Fibroblast of skin of left quadriceps (primary cell): ENCODE results near the gene TSEN2.
"Not testable (repeated sequence)": the region's sequence is repeated elsewhere in the genome, so short reads cannot be mapped to it uniquely, and the experiment has no call there.

Experiments
- DNase-seq, 2 experiments: peaks; one replicate each; pipeline ENCODE4 v3.0.0-alpha.2; 2013; ENCODE audit warnings: low read depth in 2 of 2

Gene TSEN2

DNA sequence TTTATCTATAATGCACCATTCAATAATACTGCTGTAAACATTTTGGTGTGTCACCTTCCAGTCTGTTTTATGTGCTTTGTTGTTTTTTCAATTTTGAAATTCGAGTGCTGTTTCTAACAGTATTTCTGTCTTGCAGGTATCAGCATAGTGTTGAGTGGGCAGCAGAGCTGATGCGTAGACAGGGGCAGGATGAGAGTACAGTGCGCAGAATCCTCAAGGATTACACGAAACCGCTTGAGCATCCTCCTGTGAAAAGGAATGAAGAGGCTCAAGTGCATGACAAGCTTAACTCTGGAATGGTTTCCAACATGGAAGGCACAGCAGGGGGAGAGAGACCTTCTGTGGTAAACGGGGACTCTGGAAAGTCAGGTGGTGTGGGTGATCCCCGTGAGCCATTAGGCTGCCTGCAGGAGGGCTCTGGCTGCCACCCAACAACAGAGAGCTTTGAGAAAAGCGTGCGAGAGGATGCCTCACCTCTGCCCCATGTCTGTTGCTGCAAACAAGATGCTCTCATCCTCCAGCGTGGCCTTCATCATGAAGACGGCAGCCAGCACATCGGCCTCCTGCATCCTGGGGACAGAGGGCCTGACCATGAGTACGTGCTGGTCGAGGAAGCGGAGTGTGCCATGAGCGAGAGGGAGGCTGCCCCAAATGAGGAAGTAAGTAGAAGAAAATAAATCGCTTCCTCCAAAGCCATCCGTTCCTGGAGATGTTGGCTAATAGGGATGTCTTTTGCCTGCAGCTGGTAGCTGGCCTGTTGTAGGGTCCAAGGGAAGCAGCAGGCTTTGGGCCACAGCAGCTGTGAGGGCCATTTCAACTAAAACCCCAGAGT is 19.1 kb downstream of the TSEN2 start:
- no peak for DNase-seq

DNA sequence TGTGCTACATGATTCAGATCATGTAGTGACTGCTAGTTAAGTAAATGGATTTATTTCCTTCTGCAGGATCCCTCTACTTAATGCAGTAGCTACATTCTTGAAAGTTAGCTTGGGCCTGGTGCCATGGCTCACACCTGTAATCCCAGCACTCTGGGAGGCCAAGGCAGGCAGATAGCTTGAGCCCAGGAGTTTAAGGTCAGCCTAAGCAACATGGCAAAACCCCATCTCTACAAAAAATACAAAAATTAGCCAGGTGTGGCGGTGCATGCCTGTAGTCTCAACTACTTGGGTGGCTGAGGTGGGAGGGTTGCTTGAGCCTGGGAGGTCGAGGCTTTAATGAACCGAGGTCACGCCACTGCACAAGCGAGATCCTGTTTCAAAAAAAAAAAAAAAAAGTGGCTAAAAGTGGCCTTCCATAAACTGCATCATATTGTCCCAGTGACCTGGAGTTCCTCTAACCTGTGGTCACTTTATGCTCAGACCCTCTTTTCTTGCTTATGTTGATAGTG is 22.0 kb downstream of the TSEN2 start:
- no peak for DNase-seq

DNA sequence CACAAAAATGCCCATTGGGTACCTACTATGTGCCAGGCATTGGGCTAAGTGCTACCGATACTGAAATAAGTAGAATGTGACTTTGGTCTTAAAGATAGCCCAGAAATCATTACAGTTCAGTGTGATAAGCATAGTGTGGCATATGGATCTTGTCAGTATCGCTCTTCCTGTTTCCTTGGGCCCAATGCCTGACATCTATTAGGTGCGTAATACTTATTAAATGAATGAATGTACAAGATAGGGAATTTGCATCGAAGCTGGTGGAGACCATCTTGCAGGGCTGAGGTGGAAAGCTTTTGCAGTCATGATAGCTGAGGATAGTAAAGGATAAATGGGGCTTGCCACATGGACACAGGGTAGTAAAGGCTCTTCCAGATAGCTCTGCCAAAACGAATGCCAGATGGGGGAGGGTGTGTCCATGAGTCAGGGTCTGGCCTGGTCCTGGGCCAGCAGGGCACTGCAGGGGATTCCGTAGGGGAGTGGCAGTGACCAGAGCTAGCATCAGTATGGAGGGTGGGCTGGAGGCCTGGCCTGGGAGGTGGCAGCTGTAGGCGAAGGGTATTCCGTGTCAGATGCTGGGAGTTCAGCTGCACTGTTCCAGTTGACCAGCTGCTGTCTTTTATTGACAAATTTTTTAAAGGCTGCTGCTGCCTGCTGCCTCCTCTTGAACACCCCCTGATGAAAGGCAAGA is 23.5 kb downstream of the TSEN2 start:
- no peak for DNase-seq

DNA sequence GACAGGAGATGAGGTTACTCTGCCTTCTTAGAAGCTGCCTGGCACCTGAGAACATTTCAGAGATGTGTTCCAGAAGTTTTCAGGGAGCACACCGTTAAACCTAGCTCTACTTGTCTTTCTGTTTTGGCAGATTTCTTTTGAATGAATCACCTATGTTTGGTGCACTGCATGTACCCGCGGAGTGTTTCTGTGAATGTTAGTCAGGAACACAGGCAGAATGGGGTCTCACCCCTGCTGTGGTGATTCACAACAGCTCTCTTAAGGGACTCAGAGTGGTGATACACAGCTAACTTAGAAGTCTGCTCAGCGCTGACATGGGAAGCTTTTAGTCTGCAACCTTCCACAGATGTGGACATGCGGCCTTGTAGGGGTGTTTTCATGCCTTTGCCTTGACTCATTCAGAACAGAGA is 24.0 kb downstream of the TSEN2 start:
- DNase-seq: peak; percentile 97 to 98

DNA sequence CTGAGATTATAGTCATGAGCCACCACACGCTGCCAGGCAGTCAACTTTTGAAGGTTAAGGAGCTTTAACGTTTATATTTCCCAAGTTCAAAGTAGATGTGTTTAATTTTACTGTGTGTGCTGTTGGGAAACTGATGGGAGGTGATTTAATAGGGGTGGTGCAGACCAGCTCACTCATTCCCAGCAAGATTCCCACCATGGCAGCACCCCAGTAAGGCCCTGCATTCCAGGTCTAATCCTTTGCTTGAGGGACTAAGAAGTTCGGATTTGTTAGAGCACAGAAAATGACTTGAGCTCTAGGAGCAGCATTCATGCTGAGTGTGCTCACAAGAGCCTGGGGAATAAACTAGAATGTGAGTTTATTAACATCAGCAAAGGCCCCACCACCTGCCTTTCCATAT is 25.2 kb downstream of the TSEN2 start:
- no peak for DNase-seq

DNA sequence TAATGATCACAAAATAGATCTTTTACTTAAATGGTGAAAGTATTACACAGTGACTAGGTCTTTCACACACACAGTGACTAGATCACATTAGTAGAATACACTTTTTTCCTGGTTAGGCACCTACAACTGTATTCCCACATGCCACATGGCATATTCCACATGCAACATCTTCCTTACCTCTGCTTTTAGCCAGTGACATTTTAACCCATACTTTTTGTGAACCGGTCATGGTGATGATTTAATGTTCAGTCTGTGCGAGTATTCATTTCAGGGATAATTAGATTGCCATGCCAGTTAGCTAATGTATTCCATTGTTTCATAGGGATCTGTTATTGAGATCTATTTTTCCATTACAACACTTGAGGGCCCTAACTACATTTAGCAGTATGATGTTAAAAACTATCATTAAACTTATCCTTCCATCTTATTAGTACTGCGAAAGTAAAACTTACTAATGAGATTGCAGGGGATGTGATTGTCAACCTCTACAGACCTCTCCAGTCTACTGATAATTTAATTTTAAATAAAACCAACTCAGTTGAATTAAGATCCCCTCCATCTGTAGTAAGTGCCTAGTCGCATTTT is 28.3 kb downstream of the TSEN2 start:
- no peak for DNase-seq

DNA sequence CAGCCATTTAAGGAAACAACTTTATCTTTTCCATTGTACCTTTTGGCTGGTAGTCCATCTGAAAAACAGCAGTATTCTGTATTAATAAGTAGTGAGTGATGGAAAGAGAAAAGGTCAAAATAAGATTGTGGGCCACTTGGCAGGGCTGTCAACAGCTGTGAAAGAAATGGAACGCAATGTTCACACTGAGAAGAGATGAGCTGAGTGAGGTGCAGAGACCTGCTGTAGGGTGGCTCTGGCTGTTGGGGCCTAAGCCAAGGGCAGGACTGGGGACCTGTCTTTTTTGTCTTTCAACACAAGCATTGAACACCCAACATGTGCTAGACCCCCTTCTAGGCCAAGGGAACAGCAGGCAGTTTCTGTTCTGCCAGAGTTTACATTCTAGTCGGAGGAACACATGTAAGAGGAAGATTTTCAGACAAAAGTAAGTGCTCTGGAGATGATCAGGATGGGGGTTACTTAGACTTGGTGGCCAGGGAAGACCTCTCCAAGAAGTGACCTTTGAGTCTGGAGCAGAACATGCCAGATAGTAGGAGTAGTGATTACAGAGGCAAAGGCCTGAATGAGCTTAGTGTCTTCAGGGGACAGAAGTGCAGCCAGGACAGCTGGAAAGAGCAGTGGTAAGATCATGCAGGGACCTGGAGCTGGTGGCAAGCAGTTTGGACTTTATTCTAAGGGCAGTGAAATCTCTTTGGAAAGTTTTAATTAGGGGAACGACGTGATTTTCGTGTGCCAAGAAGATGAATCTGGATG is 29.6 kb downstream of the TSEN2 start:
- DNase-seq: no peak

DNA sequence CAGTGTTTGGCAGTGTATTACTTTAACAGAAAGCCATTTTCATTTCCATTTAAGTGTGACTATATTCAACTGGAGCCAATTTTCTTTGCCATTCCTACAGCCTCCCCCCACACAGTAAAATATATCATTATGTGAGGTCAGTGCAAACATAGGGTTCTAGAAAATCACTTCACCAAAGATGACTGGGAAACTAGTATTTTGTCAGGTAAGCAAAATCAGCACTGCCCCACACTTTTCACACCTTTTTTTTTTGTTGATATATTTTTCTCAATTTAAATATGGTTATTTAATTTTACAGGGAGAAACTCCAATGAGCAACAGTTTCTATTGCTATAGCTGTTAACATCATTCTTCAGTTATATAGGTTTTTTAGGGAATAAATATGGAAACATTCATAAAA is 31.4 kb downstream of the TSEN2 start:
- DNase-seq: no peak

DNA sequence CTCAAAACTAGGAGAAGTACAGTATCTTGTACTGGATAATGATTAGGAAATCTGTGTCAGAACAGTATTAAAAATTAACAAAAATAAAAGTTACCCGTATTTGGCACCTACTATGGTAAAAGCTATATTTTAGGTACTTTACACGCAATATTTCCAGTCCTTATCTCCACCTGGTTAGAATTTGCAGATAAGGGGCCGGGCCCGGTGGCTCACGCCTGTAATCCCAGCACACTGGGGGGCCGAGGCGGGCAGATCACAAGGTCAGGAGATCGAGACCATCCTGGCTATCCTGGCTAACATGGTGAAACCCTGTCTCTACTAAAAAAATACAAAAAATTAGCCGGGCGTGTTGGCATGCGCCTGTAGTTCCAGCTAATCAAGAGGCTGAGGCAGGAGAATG is 32.6 kb downstream of the TSEN2 start:
- DNase-seq: no peak

DNA sequence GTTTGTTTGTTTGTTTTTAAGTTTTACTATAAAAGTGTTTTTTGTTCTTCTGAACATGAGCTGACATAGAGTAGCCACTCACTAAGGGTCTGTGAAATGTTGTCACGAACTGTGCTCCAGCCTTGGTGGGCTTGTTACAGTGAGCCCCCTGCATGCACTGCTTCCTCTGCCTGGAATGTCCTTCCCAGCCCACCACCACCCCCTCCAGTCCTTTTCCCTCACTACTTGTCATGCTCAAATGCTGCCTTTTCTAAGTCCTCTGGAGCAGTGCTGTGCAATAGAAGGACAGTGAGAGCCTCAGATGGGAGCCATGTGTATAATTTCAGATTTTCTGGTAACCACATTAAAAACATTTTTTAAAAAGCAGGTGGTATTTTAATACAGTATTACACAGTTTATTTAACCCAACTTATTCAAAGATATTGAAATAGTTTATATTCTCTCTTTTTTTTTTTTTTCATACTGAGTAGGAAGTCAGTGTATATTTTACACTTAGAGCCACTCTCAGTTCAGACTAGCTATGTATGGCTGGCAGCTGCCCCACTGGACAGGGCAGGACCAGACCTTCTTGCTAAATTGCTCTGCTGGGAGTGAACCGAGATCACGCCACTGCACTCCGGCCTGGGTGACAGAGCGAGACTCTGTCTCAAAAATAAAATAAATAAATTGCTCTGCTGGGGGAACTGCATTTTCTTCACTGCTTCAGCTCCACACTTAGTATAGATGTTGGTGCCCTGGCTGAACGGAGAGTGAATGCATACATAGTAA is 34.2 kb downstream of the TSEN2 start:
- no peak for DNase-seq

DNA sequence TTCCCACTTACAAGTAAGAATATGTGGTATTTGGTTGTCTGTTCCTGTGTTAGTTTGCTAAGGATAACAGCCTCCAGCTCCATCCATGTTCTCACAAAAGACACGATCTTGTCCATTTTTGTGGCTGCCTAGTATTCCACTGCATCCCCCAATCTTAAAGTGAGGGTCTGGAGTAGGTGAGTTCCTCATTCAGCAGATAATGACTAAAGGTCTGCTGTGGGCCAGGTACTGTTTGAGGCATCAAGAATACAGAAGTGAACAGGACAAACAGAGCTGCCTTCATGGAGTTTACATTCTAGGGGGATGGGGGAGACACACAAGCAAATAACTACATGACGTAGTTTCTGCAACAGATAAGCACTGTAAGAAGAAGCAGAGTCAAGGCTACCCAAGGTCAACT is 36.7 kb downstream of the TSEN2 start:
- no peak for DNase-seq

DNA sequence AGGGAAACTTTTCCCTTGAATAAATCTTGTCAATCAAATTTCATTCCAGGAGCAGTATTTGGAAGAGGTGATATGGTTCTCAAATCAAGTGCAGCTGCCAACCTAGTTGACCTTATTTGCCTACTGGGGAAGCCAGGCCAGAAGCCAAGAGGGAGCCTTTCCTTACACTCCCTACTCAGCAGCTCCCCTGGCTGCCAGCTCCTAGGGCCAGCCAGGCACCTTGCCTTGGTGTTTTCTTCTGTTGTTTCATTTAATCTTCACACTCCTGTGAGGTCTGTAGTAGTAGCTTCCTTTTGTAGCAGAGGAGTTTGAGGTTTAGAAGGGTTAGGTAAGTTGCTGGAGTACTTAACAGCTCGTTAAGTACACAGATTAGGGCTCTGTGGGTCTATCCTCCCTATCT is 38.4 kb downstream of the TSEN2 start:
- no peak for DNase-seq

DNA sequence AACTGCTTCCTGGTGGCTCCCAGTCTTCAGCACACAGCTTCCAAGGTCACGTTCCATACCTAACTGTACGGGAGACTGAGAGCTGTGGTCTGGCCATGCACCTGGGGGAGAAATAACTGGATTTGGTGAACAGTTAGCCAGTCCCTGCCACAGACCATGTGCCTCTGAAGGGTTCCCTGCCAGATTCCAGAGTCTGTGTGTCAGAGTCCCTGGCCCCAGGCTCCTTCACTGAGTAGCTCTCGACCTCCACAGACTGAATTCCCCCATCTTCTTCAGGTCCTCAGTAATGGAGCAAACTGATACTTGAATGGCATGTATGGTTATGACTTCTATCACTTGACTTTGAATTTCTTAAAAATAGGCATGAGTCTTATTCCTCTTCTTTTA is 43.5 kb downstream of the TSEN2 start:
- no peak for DNase-seq

DNA sequence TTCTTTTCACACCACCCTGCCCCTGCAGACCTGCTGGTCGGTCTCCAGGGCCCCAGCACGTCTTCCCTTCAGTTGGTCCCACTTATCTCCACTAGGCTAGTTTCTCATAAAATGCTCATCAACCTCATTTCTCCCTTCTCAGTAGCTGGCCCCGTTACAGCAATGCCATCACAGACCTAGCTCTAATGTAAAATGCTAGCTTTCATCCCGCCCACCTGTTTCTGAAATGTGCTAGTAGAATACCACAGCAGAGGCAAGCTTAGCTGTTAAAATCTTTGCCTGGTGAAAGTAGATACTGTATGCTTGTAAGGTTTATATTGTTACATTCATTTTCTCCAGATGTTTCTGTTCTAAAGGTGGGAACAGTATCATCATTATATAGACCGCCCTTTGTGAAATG is 47.9 kb downstream of the TSEN2 start:
- DNase-seq: no peak

DNA sequence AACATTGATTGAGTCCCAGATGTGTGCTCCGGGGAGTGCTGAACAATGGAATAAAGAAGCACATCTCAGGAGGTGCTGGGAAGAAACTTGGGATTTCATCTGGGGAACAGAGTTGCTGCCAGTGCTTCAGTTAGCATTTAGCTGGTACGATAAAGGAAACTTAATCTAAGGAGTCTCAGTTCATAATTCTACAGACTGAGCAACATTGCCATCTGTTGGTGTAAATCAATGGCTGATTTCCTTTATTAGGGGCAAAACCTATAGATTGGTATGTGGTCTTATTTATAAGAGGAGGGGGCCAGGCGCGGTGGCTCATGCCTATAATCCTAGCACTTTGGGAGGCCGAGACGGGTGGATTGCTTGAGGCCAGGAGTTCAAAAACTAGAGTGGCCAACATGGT is 52.1 kb downstream of the TSEN2 start:
- DNase-seq: no peak

DNA sequence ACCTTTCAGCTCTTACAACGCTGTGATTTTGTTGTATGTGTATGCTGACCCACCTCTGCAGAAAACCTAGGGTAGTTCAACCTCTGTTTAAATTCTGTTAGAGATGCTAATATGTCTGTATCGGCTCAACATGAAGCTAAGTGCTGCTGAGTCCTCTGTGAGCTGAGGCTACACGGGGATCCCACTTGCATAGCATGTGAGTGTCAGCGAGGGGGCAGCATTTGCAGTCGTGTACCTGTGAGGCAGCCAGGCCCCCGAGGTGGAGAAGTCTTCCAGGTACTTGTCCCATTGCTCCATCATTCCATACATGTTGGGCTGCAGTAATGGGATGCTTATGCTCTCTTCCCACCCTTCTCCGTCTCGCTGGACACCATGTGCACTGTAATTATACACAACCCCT is 57.3 kb downstream of the TSEN2 start:
- DNase-seq: no peak

DNA sequence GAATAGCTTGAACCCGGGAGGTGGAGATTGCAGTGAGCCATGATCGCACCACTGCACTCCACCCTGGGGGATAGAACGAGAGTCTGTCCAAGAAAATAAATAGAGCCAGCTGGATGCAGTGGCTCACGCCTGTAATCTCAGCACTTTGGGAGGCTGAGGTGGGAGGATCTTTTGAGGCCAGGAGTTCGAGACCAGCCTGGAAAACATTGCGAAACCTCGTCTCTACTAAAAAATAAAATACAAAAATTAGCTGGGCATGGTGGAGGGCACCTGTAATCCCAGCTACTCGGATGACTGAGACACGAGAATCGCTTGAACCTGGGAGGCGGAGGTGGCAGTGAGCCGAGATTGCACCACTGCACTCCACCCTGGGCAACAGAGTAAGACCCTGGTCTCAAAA is 59.2 kb downstream of the TSEN2 start:
- not testable (repeated sequence) for DNase-seq

DNA sequence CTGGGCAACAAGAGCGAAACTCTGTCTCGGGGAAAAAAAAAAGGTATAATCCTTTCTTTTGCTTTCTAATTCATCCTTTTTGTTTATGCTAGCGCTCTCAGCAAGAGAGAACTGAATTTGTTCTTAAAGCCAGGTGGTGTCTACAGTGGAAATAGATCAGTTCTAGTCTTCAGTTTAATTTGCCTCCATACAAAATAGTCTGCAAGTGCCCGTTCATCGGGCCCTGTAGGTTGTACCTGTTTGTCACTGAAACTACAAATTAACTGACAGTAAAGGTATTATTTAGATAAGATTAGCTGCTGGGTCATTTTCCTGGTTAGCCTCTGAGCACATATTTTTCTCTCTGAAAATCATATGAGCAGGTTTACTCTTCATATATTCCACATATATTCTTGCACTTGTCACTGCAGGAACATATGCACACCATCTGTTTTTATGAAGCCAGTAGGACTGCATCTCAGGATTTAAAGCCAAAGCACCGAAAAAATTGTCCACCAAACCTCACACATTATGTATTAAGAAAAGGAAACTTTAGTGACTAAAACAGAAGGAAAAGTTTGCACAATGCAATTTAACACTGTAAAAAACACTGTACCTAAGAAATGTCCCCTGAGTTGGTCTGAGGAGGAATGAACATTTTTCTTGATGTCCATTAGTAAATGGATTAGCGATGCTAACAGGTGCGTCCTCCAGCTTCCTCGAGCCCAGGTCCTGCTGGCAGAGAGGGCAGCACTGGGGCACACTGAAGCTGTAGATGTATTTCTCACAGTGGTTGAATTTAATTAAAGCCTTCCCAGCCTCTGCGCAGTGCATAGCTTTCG is 60.6 kb downstream of the TSEN2 start:
- no peak for DNase-seq

DNA sequence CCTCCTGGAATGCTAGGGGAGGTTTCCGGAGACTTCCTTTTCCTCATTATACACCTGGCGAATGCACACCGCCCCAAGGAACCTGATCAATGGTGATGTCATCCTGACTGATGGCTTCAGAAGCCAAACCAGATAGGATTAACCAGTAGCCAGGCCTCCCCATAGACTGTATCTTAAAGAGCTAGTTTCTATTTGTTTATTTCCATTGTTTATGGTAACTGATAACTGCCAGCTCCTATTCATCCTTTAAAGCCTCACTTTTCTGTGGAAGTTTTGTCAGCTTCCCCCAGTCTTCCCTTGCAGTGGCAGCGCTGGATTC is 61.2 kb downstream of the TSEN2 start, which contains the start of gene MKRN2OS:
TSS of gene MKRN2OS (minus strand) at position 27 of the 319 bp plus-strand sequence. CDS start 35 bp downstream, outside the sequence.
- DNase-seq: no peak

DNA sequence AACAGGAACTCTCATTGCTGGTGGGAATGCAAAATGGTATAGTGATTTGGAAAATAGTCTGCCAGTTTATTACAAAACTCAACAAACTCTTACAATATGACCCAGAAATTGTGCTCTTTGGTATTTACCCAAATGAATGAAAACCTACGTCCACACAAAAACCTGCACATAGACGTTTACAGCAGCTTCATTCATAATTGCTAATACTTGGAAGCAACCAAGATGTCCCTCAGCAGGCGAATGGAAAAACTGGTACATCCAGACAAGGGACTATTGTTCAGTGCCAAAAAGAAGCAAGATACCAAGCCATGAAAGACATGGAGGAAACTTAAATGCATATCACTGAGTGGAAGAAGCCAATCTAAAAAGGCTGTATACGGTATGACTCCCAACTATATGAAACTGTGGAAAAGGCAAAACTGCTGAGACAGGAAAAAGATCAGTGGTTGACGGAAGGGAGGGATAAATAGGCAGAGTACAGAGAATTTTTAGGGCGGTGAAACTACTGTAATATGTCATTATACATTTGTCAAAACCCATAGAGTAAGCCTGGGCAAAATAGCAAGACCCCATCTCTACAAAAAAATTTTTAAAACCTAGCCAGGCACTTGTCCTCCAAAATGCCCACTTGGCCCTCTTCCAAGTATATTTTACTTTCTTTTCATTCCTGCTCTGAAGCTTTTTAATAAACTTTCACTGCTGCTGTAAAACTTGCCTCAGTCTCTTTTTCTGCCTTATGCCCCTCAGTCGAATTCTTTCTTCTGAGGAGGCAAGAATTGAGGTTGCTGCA is 65.9 kb downstream of the TSEN2 start:
- DNase-seq: no peak
